GM19395 (cell line): ENCODE results near the gene HOXD9.

ENCODE experiments used
- ATAC-seq: cut with Tn5 transposase; IDR thresholded peaks from one replicate; pipeline ENCODE4 v1.9.1; 2021; ENCODE audit warnings: mild to moderate bottlenecking, moderate library complexity; ENCODE audit not compliant: unreplicated experiment

The HOXD9 gene

DNA sequence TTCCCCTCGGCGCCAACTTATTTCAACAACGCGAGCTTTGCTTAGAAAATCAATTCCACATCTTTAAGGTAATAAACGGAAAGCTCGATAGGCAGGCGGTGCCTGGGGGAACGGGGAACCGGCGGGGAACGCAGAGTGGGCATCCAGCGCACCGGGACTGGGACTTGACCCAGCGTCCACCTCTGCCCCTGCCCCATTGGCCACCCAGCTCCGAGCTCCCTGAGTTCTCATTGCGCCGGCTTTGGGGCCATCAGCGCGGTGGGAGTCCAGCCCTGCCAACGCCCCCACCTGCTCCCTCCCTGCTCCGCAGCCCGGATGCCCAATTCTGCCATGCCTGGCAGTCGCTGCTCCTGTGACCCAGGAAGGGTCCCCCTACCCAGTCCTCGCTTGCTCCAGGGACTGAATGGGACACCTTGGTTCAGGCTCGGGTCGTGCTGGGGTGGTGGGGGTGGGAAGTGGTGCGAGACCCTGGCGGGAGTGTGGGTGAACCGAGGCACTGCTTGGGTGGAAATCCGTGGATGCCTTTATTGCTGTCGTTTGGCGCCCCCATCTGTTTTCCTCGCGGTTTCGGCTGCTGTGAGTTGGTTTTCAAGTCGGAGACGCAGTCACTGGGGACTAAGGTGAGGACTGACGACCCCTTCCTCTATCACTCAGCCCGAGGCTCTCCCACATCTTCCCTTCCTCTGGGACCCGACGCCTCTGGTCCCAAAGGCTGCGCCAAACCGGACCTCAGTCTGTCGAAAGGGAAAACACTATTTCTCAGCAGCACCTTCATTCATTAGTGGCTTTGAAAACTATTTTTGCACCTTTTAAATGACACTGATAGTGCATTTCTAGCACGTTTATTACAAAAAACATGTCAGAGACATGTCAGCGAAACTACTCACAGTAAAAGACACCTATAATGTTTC lies 36.4 kb upstream of the HOXD9 start:
- no peak for ATAC-seq

DNA sequence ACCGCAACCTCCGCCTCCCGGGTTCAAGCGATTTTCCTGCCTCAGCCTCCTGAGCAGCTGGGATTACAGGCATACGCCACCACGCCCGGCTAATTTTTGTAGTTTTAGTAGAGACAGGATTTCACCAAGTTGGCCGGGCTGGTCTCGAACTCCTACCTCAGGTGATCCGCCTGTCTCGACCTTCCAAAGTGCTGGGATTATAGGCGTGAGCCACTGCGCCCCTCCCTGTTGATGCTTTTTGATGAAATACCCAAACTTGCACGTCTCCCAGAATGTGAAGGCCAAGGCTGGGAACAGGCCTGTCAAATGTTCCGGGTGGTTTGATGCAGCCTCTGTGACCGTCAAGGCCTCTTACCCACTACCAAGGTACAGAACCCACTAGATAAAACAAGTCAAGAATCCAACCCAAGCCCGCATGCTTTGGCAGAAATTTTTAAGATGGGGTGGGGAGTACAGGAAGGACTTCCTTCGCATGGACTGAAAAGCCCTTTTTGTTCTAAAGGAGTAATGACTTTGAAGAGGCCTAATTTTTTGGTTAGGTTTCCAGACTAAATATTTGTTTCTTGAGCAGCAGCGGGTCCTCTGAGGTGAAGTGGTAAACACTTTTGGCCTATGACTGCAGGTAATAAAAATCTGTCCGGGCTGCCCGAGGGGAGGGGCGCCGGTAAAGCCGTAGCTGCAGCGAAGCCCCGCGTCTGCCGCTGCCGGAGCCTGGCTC lies 35.0 kb upstream of the HOXD9 start:
- no peak for ATAC-seq

DNA sequence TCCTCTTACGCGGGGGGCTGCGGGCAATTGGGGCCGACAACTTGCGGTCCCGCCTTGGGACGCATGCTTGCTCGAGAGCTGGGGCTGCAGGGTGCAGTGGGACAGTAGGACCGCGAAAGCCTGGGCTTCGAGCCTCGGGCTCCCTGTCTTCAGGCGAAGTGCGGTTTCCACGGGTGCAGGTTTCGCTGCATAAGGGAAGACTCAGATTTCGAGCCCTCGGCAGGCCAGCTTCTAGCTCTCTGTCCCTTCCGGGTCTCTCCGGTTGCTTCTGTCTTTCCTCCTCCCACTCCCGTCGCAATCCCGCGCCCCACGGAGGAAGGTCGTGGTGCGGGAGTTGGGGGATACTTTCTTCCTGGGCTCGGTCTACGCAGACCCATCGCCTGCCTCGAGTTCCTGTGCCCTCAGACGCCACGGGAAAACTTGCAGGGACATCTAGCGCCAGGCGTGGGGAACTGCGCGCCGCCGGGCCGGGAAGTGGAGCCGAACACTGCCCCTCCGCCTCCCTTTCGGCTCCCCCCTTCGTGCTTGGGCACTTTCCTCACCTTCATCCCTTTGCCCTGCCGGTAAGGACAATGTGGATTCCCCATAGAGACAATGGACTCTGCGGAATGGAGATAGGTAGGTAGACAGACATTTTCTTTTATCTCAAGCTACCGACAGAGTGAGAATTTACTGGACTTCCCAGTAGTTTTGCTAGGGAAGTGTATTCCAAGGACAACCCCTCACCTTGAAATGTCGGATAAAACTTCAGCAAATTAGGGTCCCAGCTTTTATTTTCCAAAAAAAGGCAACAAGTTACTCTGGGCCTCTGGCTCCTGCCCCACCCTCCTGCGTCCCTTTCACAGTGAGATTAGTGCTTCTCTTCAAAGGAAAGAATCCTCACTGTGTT lies 34.2 kb upstream of the HOXD9 start:
- no peak for ATAC-seq

DNA sequence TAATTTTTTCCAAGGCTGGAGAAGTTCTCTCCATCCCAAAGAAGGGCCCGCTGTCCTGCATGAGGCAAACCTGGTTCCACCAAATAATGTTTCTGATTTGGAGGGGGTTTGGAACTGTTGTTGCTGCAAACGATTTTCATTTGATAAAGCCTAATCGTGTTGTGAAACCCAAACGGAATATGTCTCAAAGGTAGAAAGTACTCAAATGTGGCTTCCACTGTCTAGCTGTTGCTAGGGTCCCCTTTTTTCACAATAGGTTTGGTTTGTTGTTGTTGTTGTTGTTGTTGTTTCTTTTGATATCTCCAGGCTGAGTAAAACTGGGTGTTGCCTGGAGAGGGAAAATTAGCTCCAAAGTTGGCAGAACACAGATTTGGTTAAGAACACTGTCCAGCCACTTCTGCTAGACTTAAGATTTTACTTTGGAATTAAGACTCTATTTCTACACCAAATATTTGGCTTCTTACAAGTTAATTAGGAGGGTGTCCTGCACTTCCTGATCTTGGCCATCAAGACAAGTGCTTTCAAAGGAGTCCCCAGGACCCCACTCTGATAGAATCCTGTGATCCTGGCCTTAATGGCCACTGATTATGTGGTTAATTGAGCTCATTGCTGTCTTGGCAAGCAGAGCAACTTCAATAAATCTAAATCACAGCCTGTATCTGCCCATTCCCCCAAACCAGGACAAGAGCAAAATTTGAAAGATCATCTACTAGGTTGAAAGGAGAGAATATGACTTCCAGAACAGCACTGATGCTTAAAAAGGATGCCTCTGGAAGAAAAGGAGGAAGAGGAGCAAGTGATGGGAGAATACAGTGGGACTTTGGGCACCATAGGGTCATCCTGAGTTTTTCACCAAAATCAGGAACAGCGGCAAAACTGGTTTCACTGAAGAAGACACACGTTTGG lies 33.3 kb upstream of the HOXD9 start:
- no peak for ATAC-seq

DNA sequence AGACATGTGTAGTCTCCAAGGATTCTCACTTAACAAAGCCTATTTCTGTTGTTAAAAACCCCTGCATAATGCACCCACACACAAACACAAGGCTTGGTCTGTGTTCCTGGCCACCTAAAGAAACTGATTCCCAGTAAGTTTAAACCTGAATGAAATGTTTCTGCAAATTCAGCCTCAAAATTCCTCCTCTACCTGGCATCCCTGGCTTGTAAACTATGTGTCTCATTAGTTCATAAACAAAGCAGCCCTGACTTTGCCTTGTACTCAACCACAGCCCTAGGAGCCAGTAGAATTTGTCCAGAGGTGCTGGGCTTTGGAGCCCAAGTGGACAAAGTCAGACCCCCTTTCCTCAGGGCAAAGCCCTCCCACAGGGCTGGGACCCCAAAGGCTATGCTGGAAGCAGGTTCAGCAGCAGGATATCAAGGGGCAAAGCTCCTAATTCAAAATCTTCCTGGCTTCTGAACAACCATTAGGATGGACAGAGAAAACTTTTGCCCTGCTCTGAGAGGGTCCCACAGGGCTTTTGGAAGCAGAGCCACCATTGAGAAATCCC lies 32.6 kb upstream of the HOXD9 start:
- ATAC-seq: no peak

DNA sequence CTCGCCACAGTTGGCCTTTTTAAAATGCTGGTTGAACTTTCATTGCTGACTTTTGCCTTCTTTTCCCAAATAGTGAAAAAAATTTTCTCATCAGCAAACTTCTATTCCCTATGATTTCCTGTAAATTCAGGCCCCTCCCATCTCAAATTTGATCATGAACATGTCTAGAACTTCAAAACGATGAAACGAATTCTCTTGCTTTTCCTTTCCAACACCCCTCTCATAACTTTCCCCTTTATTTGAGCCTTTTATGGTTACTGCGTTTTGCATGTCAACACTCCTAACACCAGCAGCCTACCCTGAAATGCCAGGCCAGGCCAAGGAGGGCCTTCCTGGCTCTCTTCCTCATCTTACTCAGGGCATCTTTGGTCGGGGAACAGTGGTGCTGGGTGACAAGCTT lies 31.7 kb upstream of the HOXD9 start:
- no peak for ATAC-seq

DNA sequence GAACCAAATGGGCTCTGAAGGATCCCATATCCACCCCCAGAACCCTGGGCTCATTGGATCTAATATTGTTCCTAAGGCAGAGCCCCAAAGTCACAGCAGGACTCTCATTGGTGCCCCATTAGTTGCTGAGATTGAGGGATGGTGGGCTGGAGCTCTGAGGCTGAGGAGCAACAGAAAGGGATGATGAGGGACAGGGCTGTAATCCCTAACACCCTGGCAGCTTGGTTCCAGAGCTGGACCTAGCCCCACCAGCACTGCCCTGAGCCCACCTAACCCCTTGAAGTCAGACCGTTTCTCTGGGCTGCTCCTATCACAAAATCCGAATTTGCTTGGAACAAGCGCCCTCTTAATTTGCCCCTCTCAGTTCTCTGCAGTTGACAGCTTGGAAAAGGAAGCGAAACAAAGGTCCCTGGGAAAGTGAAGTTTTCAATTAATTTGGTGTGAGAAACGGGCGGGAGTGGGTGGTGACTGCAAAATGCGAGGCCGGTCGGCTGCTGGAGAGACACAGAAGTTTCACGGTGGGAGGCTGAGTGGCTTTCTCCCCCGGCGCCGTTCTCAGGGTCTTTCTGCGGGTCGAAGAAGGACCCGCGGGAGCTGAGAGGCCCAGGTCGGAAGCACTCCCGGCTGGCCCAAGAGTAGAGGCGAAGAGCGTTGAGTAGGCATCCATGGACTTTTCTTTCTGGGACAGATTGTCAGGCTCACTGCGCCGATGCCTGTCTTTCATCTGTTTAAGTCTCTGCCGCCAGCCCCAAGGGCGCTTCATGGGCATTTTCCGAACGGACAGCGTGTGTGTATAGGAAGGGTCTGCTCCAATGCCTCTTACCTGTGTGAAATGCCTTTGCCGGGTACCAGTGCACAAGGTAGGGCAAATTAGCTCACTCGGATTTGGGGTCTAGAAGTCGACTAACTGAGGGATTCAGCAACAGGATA lies 30.9 kb upstream of the HOXD9 start:
- ATAC-seq: no peak

DNA sequence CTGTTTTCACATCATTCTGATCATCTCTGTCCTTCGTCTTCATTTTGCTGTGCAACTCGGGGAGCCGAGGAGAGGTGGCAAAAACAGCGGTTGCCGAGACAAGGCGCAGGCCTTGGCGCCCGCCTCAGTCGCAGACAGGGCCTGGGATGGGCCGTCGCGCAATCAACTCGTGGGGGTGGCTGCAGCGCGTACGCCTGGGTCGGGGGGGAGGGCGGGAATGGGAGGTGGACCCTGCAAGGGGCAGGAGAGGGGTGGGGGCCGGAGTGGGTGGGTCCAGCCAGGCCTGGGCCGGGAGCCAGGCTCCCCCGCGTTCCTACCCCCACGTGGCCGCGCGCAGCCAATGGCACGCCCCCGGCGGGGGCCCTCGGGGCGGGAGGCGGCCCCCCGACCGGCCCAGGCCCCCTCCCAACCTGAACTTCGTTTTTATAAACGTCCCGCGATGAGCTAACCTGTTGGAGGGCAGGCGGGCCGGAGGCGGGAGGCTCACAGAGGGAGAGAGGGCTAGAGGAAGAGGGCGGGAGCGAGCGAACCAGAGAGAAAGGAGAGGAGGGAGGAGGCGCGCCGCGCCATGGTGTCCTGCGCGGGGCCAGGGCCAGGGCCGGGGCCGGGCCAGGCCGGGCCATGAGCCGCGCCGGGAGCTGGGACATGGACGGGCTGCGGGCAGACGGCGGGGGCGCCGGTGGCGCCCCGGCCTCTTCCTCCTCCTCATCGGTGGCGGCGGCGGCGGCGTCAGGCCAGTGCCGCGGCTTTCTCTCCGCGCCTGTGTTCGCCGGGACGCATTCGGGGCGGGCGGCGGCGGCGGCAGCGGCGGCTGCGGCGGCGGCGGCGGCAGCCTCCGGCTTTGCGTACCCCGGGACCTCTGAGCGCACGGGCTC lies 30.0 kb upstream of the HOXD9 start, which contains the start of gene HOXD13:
HOXD13 (plus strand) TSS at position 452 of the 875 bp plus-strand sequence; CDS start at position 622, 170 bp downstream.
- no peak for ATAC-seq

DNA sequence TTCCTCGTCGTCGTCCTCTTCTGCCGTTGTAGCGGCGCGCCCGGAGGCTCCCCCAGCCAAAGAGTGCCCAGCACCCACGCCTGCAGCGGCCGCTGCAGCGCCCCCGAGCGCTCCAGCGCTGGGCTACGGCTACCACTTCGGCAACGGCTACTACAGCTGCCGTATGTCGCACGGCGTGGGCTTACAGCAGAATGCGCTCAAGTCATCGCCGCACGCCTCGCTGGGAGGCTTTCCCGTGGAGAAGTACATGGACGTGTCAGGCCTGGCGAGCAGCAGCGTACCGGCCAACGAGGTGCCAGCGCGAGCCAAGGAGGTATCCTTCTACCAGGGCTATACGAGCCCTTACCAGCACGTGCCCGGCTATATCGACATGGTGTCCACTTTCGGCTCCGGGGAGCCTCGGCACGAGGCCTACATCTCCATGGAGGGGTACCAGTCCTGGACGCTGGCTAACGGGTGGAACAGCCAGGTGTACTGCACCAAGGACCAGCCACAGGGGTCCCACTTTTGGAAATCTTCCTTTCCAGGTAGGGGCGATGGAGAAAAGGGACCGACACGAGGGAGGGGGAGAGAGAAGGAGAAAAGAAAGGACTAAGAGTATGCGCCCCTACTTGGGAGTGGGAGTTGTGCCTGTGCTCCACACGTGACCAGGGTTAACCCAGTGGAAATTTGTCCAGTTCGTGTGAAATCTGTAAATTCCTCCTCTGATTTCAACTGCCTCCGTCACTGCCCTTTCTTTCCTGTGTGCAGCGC lies 29.2 kb upstream of the HOXD9 start:
- ATAC-seq: no peak

DNA sequence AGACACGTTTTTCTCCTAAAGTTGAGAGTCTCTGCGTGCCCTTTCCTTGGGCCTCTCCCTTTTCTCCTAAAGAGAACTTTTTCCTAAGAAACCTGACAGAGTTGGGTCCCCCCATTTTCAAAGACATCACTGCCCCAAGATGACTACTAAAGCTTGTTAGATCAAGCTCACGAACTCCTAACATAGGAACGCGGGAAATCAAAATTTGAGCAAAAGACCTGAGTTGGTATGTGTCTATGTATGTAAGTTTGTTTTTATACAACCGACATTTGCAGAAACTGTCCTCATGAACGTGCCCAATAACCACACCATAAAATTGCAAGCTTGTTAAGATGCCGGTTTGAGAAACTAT lies 28.6 kb upstream of the HOXD9 start:
- ATAC-seq: no peak

DNA sequence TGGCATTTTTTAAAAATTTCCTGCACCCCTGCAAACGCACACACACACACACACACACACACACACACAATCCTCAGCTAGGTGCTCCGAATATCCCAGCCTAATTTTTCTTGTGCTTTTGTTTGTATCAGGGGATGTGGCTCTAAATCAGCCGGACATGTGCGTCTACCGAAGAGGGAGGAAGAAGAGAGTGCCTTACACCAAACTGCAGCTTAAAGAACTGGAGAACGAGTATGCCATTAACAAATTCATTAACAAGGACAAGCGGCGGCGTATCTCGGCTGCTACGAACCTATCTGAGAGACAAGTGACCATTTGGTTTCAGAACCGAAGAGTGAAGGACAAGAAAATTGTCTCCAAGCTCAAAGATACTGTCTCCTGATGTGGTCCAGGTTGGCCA lies 28.2 kb upstream of the HOXD9 start:
- ATAC-seq: no peak

DNA sequence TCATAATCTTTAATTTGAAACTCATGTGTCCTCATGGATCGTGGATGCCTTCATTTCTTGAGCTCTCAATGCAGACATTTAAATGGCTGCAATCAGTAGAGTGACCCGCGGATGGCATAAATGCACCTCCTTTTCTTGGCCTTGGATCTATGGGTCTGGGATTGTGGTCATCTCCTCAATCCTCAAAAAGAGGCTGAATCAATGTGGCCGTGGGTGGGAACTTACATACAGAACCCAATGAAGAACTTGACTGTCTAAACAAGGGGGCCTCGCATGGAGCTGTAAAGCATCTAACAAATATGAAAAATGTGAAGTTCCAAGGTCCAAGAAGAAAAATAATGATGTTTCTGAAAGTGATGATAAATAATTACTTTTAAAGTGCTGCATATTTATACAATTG lies 27.1 kb upstream of the HOXD9 start:
- no peak for ATAC-seq

DNA sequence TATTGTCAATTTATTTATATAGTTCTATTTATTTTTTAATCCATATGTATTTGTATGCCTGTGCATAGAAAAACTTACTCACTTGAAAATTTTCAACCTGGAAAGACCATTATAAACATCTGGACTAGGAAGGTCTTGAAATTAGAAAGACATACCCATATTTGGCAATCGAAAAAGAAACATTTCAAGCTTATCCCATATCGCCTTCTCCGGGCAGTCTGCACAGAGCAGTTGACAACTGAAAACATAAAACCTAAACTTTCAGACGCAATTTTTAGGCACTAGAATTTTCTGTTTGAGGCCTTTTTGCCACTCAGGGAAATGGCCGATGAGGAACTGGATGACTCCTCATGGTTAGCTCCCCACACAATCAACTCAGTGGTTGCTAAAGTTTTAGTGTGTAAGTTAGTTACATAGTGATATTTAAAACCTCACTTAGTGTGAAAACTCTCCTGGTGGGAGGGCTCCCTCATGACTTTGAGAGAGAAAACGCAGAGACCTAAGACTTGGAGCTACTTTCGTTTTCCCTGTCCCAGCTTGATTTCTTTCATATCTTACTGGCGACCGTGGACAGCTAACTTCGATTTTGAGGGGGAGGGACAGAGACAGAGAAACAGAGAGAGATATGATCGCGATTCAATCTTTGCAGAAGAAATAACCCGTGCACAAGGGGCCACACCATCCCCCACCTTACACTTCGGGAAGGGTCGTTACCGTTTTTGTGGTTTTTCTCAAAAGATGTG lies 26.1 kb upstream of the HOXD9 start:
- no peak for ATAC-seq

DNA sequence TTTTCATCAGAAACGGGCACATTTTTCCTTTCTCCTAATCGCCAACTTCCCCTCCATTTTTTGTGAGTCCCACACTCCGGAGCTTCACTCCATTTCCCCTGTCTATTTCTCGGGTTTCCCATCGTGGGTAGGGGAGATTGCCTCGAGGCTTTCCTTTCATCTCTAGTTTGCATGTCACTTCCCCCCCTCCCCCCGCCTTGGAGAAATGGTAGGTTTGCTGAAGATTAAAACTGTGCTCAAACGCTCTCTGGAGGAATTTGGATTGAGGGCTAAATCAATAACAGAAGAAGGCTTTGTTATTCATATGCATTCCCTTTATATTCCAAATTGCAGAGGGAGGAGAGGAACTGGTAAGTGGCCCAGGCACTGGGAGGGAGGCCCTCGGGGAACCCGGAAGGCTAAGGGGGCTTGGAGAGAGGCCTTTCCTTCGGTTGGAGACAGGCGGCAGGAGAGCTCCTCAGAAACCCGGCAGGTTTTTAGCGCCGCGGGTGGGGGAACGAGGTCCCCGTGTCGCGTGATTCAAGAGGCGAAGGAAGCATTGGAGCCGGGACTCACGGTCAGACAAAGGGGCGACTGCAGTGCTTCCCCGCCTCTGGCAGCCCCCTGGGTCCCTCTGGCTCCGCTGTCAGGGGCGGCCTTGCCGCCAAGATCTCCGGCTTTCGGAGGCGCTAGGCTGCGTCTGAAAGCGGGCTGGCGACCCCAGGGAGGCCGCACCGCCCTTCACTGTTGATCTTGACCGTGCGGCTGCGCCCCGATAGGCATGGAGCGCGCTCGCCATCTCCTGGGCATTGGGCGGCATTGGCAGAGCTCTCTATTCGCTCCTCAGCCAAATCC lies 25.3 kb upstream of the HOXD9 start:
- peak; percentile 88 for ATAC-seq

DNA sequence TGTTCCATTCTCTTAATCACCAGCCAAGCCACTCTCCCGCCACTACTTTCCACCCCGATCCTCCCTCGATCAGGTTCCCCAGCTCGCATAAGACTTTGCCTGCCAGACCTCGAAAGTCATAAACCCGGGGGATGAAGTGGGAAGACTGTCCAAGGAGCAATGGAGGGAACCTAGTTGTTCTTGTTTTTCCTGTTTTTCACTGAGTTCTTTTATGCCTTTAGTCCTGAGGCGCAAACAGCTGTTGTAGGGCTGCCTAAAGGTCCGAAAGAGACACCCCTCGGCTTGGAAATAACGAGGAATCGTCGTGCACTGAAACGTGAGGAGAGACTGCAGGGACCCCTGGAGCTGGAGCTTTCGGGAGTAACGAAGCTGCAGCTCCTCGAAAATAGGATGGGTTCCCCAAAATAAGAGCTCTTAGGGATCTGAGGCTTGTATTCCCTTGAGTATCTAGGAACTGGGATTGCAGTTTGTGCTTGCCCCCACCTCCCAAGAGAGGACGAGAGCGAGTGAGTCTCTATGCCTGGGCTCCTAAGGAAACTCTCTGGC lies 24.6 kb upstream of the HOXD9 start:
- ATAC-seq: no peak
